Loucy (cell line): ENCODE measurements around the gene PRSS36.

Source experiments
- EZH2phosphoT487 ChIP-seq: fragments of 200-600 bp; IDR thresholded peaks from 2 replicates; pipeline ENCODE4 v1.6.1; 2018; ENCODE audit warnings: antibody characterized with exemption, mild to moderate bottlenecking, moderate library complexity, borderline replicate concordance
- TF ChIP-seq, protein P1 (sequence below): fragments of 200-600 bp; sonication (generic); conservative IDR thresholded peaks from 2 replicates; pipeline ENCODE4 v1.5.1; 2014; ENCODE audit warnings: mild to moderate bottlenecking, antibody characterized with exemption, low read length

DNA sequence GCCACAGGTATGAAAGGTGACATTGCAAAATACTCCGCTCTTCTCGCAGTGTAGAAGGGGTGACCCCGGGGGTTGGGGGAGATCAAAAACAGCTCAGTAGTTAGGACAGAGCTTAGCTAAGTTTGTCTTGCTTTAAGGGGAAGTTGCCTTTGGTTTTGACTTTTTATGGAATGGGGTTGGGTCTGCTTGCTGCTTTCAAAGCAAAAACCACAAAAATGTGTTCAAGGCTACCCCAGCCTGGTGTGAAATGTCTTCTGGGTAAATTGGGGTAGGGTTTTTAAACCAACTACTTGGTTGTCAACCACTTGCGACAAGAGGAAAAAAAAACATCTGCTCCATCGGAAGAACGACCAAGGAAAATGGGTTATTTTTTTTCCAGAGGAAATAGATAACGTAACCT, 36.3 kb upstream of the PRSS36 start:
- TF ChIP-seq, protein P1, sequence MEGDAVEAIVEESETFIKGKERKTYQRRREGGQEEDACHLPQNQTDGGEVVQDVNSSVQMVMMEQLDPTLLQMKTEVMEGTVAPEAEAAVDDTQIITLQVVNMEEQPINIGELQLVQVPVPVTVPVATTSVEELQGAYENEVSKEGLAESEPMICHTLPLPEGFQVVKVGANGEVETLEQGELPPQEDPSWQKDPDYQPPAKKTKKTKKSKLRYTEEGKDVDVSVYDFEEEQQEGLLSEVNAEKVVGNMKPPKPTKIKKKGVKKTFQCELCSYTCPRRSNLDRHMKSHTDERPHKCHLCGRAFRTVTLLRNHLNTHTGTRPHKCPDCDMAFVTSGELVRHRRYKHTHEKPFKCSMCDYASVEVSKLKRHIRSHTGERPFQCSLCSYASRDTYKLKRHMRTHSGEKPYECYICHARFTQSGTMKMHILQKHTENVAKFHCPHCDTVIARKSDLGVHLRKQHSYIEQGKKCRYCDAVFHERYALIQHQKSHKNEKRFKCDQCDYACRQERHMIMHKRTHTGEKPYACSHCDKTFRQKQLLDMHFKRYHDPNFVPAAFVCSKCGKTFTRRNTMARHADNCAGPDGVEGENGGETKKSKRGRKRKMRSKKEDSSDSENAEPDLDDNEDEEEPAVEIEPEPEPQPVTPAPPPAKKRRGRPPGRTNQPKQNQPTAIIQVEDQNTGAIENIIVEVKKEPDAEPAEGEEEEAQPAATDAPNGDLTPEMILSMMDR = no peak
- TF ChIP-seq EZH2phosphoT487 = no peak
